LHCN-M2 (cell line): ENCODE data around the gene KPRP. TPM values are rescaled to one million over a fixed set of nuclear protein-coding genes. Genes with fewer than 3 reads are reported as not detected.

ENCODE experiments used
- DNase-seq: peaks from one replicate; pipeline ENCODE4 v3.0.0-alpha.2; 2012; ENCODE audit warnings: low read depth
- polyA plus RNA-seq: library from polyadenylated mRNA; unstranded; fragments of >200 nt; gene quantifications from one replicate; pipeline ENCODE4 v1.2.1, GENCODE V29; 2012; ENCODE audit warnings: missing spikeins
- total RNA-seq: library from RNA; depleted of rRNA; stranded (reverse); fragments of >200 nt; gene quantifications from 2 replicates; pipeline ENCODE4 v1.2.3, GENCODE V29; 2014; rRNA removed

Gene KPRP, protein sequence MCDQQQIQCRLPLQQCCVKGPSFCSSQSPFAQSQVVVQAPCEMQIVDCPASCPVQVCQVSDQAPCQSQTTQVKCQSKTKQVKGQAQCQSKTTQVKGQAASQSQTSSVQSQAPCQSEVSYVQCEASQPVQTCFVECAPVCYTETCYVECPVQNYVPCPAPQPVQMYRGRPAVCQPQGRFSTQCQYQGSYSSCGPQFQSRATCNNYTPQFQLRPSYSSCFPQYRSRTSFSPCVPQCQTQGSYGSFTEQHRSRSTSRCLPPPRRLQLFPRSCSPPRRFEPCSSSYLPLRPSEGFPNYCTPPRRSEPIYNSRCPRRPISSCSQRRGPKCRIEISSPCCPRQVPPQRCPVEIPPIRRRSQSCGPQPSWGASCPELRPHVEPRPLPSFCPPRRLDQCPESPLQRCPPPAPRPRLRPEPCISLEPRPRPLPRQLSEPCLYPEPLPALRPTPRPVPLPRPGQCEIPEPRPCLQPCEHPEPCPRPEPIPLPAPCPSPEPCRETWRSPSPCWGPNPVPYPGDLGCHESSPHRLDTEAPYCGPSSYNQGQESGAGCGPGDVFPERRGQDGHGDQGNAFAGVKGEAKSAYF
- 0.13 TPM in 1 of 2 replicates, not detected in the other for total RNA-seq
- not detected for polyA plus RNA-seq

DNA sequence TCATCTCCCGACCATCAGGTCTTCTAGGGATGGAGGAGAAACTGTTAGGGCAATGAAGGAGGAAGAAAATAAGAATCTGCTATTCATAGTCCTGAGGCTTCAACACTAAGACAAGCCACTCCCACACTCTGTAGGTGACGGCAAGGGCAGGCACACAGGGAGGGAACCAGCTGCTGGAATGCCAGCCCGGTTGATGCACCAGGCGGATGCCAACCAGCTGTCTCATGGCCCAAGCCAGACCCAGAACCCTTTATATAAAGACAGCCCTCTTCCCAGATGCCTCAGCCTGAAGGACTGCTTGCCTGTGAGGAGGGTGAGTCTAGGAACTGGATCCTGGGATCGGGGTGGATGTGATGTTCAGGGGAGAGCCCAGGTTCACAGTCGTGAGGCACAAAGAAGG, at the start of gene KPRP:
Gene KPRP (plus strand): TSS at position 279 of the 400 bp plus-strand sequence. CDS start 1,564 bp downstream, outside the sequence.
- DNase-seq: peak; percentile 25

DNA sequence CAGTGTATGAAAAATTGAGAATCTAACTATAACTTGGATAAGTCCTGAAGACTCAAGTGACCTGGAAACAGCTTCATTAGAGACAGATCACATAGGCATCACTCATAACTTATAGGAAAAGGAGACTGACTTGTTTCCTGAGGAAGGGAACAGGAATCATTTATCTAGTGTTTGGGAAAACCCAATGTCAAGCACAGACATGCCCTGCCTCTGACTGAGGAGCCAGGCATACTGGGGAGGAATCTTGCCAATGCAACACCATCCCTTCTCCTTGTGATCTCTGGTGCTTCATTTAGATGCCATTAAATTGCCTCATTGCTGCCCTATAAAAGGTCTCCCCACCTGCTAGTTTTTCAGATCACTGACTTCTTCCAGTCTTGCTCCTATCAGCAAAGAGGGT, 39.6 kb upstream of the KPRP start:
- DNase-seq: no peak

DNA sequence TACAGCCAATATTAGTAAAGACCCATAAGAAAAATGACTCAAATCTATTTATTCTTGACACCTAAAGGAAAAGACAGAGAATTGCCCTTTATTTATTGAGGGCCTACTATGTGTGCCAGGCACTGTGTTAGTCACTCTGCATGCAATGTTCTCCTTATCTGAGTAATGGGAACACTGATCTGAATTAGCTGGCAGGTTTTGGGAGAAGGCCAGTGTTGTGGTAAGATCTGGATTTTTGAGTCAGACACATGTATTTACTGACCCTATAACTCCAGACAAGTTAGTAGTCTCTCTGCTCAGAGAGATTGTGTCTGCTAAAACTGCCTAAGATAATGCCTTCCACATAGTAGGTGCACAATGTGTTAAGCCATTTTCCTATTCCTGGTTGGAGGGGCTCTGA, 32.6 kb upstream of the KPRP start:
- no peak for DNase-seq

DNA sequence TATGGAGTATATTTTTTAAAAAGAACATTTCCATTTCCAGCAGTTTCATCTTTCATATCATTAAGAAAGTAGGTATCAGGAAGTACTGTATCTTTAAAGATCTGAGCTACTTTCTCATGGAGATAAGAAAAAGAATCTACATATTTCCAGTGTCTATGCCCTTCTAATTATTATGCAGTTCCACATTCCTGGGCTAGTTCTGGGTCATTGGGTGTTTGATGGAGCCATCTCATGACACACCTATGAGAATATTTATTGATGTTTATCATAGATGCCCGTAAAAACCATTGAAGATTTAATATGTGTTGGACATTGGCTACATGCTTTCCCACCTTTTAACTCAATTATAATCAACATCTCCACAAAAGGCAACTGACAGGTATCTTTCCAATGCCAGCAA, 28.8 kb upstream of the KPRP start:
- DNase-seq: no peak

DNA sequence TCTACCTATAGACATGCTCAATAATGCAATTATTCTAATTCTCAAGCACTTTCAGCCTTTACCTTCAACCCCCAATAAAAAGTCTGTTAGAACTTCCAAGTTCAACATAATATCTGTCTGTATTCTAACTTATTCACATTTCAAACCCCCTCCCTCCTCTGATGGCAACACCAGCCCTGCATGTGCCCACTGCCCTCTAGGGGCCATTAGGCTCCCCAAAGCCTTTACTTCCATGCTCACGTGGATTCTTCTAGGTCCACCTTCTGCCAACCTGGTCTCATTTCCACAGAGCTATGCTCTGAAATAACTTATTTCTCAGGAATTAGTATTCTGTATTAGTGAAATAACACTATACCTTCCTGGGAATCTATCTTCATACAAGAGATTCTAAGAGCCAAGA, 22.2 kb upstream of the KPRP start:
- no peak for DNase-seq

DNA sequence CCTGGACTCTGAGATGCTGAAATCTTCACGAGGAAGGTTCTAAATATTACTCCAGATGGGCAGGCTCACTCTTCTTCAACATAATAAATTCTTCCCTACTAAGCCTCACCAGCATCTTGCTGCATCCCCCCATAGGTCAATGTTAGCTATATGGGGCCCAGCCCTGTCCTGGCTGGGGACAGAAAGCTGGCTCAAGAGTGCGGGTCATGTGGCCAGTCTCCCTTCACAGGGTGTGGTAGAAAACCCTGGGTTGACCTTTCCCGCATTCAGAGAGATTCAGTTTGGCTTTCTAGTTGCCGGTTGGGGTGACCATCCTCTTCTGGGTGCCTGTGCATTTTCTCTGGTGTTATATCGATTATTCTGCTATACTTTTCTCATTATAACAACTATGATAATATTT, 19.8 kb upstream of the KPRP start:
- no peak for DNase-seq

DNA sequence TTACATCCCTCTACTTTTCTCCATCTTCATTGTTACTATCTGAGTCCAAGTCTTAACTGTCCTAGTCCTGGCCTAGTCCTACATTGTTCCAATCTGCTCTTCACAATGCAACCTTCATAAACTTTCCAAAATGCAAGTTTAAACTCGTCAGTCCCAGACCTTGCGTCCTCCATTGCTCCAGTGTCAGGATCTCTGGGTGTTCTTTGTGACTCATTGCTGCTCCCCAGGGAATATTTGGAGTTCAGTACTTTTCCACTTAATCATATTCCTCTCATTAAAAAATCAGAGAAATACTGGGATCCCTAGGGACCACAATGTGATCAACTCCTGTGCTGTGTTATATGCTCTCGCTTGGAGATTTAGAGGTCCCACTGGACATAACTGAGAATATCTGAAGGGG, 18.0 kb upstream of the KPRP start:
- peak; percentile 20 for DNase-seq

DNA sequence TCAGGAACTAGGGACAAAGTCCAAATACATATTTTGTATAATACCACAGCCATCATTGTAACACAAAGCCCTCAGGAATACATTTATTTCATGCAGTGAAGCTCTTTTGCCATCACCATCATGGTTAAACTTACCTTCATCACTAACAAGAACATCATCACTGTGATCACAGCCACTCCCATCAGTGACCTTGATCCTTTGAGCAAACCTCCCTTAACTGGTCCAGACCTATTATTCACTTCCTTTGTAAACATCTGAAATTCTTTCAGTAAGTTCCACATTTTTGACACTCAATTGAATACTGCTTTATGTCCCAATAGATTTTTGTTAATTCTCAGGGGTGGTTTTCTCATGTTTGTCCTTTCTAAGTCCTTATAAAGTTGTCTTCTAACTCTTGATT, 16.2 kb upstream of the KPRP start:
- DNase-seq: no peak

DNA sequence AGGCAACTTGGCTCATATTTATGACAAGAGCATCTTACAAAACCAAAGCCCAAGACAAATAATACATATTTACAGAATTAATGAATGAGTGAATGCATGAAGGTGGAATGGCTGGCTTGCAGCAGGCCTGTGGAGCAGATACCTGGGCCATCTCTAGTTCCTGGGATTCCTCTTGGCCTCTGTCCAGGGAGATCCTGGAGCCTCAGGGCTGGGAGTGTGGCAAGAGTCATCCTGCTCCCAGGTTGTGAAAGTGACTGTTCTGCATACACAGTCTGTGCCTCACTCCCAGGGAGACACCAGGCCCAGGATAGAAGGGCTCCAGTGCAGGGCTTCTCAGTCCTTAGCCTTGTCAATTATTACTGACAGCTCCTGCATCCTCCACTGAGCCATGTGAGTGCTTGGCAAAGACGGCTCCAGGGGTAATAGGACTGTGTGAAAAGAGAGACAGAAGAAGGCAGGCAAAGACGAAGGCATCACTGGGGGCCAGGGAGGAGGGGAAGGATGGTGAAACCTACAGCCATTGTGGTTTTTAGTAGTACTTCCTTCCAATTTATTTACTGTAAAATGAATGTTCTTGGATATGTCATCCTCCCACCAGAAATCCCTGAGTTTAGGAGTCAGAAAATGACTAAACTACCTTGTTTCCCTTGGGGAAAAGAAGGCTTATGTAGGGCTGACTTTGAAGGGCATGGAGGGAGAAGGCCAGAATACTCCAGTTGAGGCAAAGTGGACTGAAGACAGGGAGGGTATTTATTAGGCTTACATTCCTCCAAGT, 14.3 kb upstream of the KPRP start:
- no peak for DNase-seq

DNA sequence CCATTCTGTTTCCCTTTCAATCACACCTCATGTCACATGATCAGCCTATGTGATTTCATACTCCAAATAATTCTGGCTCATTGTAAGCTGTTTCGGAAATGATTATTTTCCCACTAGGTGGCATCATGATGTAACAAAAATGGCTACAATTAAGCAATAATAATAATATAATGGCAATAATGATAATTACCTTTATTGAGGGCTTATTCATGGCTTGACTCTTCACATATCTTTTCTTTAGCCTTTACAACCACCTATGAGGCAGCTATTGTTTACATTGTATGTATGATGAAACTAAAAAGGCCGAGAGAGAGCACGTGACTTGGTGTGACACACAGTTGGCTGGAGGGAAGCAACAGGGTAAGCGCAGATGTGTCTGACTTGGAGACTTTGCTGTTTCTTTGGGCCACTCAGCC, 12.5 kb upstream of the KPRP start:
- peak; percentile 15 for DNase-seq

DNA sequence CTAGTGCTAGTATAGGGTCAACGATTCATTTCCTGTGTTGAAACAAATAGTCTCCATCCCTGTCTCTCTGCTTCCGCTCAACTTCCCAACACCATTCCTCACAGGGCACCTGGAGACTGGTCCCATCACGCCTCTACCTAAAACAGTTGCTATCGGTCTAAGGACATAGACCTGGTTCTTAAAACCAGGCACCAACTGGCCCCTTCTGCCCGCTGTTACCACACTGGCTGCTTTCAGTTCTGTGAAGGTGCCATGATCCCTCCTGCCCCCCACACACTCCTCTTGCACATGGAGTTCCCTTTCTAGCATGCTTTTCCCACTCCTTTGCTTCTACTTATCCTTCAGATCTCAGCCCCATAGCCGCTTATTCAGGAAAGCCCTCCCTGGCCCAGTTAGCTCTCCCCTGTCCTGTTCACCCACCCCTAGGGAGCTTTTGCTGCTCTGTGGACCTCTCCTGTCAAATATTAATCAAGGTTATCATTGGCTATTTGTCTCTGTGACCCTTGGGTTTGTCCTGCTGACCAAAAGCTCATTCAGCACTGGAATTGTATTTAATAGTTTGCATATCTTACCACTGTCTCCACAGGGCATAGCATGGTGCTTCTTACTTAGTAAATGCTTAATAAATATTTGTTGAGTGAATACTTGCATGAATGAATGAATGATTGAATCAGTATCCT, 11.9 kb upstream of the KPRP start:
- no peak for DNase-seq

DNA sequence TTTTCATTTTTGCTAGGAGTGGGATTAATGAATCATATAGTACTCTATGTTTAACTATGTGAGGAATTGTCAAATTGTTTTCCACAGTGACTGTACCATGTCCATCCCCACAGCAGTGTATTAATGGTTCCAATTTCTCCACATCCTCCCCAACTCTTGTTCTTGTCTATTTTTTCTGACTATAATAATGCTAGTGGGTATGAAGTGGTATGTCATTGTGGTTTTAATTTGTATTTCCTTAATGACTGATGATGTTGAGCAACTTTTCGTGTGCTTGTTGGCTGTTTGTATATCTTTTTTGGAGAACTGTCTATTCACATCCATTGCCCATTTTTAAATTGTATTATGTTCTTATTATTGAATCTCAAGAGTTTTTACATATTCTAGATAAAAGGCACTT, 10.0 kb upstream of the KPRP start:
- peak; percentile 13 for DNase-seq

DNA sequence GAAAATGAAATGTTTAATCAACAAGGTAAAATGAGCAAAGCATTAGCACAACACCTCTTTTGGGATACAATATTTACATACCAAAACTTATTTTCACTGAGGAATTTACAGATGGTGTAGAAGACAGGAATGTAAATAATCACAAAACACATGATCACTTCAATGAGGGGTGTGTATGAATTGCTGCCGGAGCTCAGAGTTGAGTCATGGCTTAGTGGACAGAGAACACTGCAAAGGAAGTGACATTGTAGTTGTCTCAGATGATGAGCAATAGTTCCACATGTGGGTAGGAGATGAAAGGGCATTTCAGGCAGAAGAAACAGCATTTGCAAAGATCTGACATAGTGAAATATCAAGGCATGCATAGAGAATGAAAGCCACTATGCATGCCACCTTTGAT, 5.6 kb upstream of the KPRP start:
- DNase-seq: peak; percentile 73

DNA sequence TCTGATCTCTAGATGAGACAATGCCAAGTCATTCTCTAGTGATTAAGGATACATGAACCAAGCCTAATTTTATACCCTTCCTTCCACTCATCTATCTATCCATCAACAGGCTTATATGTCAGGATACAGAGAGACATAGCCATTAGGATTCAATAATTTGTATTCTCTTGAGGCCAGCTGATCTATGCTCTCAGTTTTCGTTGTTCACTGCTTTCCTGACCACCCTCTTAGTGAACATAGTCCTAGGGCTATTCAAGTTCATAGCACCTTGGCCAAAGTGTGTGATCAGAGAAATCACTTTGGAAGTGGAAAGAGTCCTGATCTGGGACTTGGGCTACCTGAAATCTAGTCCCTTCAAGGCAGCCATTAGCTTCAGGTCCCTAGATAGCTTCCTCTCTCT, 4.2 kb upstream of the KPRP start:
- no peak for DNase-seq

DNA sequence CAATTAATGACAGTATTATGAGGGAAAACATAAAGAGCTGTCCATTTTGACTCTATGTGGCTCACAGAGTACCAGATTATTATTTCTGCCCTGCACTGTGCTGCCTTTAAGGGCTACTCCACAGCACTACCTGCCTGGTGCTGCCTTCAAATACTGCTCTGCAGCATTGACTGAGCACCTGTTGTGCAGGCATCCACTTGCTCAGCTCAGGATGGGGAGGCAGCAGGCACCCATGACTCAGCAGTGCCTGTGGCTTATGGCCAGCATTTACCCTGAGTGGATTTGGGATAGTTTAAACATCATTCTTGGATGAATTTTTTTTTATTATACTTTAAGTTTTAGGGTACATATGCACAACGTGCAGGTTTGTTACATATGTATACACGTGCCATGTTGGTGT, 953 bp upstream of the KPRP start:
- DNase-seq: peak; percentile 23

DNA sequence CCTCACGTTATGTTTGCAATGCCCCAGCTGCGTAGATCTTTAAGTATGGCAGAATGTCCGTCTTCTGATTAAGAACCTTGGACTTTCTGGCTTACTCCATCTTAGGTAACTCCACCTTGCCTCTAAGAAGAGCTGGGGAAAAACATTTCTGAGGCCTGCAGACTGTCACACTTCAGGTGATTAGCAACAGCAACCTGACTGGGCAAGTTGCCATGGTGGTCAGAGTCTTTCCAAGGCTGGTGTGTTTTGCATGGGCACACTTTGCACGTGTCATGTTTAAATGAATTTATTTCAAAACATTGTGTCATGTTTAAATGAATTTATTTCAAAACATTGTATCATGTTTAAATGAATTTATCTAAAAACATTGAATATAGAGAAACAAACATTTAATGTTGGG, 811 bp downstream of the KPRP start:
- no peak for DNase-seq

DNA sequence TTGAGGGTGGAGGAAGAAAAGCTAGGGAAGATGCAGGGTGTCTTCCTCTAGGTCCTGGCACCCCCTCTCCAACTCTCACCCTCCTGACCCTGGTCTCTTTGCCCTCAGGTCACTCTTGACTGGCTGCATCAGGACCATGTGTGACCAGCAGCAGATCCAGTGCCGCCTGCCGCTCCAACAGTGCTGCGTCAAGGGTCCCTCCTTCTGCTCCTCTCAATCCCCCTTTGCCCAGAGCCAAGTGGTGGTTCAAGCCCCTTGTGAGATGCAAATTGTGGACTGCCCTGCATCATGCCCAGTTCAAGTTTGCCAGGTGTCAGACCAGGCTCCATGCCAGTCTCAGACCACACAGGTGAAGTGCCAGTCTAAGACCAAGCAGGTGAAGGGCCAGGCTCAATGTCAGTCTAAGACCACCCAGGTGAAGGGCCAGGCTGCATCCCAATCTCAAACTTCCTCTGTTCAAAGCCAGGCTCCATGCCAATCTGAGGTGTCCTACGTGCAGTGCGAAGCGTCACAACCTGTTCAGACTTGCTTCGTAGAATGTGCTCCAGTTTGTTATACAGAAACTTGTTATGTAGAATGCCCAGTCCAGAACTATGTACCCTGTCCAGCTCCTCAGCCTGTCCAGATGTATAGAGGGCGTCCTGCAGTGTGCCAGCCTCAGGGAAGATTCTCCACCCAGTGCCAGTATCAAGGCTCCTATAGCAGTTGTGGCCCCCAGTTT, 1.8 kb downstream of the KPRP start:
- DNase-seq: no peak

DNA sequence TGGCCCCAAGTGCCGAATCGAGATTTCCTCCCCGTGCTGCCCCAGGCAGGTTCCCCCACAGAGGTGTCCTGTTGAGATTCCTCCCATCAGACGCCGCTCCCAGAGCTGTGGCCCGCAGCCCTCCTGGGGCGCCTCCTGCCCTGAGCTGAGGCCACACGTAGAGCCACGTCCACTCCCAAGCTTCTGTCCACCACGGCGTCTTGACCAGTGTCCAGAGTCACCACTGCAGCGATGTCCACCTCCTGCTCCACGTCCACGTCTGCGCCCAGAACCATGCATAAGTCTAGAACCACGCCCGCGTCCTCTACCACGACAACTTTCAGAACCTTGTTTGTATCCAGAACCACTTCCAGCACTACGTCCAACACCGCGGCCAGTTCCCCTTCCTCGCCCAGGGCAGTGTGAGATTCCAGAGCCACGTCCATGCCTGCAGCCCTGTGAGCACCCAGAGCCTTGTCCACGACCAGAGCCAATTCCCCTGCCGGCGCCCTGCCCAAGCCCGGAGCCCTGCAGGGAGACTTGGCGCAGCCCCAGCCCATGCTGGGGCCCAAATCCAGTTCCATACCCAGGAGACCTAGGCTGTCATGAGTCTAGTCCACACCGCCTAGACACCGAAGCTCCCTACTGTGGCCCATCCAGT, 2.8 kb downstream of the KPRP start:
- no peak for DNase-seq

DNA sequence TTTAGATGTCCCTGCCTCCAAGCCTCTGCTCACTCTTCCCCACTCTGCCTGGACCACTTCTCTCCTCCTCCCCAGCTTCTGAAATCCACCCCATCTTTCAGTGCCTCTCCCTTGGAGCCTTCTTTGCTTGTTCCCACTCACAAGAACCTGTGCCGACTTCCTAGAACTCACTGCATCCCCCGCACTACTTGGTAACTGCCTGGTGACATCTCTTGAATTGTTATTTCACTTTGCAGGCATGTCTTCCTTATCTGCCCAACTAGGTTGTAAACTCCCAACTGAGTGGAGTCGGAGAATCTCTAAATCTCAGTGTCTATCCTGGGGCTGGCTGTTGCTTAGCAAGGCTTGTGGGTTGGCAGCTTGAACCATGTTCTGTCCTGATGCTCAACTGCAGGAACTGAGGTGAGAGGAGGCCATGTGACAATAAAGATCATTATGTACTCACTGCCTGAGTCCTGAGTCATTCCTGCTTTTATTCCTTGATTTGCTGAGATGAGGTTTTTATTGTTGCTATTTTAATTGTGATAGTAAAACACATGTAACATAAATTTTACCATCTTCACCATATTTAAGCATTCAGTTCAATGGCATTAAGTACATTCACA, 3.9 kb downstream of the KPRP start:
- no peak for DNase-seq

DNA sequence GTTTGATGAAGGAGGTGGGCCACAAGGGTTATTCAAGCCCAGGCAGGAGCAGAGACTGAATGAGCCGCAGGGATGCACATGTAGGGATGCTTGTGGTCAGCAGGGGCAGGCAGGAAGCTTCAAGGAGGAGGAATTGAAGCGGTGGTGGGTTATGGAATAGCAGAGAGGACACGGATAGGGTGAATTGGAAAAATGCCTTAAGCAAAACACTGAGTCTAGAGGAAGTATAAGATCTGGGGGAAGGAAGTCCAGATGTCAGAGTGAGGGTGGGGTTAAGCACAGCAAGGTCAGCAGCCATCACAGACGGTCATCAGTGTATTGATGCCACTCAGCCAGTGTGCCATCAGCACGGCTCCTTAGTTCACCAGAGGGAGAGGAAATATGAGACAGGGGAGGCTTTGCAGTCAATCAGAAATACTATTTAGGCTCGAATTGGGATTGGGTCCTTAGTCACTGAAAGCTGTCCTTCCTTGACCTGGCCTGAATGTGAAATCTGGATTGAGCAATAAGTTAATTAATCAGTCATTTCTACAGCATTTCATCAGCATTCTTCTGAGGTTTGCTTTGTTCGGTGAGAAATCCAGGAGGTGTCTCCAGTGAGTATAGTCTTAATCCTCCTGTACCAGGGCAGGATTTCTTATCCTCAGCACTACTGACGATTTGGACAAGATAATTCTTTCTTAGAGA, 11.2 kb downstream of the KPRP start:
- no peak for DNase-seq
